ENCODE results near the gene LCN10.

Gene LCN10

DNA sequence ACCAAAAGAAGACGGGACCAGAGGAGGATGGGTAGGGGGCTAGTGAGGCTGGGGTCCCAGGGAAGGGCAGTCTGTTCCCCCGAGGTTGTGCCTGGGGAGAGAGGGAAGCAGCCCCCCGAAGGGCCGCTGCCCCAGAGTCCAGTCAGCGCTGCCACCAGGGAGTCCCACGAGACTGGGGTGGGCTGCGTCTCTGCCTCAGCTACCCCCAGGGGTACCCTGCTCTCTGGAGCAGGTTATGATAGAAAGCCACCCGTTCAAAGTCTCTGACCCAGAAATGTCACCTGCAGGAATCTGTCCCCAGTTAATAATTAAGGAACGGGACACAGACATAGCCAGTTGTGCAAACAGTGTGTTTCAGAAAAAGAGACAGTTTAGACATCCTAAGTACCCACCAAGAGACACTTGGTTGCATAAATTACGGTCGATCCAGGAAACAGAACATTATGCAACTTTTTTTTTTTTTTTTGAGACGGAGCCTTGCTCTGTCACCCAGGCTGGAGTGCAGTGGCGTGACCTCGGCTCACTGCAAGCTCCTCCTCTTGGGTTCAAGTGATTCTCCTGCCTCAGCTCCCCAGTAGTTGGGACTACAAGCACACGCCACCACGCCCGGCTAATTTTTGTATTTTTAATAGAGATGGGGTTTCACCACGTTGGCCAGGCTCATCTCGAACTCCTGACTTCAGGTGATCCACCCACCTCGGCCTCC is 44.8 kb downstream of the LCN10 start:
- DNase-seq = peak; percentile 35

DNA sequence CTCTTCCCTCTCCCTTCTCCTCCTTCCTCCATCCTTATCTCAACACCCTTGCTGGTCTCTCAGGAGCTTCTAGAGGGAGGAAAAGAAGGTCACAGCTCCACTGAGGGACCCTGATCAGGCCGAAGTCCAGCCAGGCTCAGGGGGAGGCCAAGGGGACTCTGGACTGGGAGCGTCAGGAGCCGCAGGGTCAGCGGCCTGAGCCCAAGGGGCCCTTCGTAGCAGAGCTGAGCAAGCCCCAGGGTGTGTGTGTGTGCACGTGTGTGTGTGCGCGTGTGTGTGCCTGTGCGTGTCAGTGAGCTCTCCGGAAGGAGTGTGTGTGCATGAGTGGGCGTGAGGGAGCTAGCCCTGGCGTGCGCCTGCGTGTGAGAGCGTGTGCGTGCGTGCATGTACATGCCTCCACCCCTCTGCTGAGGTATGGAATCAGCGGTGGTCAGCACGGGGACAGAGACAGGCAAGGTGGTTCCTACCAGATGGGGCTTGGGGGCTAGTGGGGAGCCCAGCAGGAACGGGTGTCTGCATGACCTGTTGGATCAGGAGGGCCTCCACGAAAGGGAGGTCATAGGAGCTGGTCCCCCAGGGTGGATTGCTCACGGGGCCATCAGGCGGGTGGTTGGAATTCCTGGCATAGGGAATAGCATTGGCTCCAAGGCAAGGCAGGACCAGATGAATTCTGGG is 45.5 kb downstream of the LCN10 start:
- no peak for DNase-seq

GRCh38 chr9:136696502-136696901 is 46.2 kb downstream of the LCN10 start:
- DNase-seq = no peak

GRCh38 chr9:136695955-136696354 is 46.8 kb downstream of the LCN10 start:
- DNase-seq = no peak

- no peak for DNase-seq
Measured at GRCh38 chr9:136695435-136695895, 47.3 kb downstream of the LCN10 start.

DNA sequence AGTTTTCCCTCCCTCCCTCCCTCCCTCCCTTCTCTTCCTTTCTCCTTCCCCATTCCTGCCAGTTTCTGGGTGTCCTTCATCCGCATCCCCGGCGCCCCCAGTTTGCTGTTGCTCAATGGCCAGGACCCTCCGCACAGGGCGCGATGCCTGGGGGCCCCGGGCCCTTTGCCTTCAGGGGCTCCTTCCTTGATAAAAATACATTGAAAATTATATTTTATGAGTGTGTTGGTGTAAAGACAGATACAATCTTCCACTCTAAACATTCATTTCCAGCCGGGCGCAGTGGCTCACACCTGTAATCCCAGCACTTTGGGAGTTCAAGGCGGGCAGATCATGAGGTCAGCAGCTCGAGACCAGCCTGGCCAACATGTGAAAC is 47.9 kb downstream of the LCN10 start:
- DNase-seq = no peak

- no peak for DNase-seq
Measured at GRCh38 chr9:136694163-136694871, 48.4 kb downstream of the LCN10 start.

DNA sequence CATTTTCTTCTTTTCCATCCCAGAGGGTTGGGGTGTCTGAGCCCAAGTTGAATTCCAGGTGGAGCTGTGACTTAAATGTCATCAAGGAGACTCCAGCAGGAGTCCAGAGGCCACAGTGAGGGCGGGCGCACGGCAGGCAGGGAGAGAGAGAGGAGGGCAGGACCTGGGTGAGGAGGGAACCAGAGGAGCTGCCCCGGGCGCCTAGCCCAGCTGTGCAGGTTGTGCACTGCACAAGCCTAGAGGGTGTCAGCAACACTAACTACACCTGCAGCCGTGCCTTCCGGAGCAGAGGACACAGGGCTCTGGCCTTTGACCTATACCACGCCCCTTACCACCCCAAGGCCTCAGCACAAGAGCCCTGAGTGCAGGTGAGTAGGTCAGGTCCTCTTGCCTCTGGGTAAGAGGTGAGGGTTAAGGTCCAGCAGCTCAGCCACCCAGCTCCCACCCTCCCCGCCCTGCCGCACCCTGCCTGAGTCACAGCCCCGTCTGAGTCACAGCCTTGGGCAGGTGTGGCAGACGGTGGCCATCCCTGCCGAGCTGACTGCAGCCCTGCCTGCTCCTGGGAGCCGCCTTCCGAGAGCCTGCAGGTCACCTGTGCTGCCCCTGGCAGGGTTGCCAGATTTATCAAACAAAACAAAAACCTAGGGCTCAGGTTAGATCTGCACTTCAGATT is 49.1 kb downstream of the LCN10 start:
- no peak for DNase-seq

DNA sequence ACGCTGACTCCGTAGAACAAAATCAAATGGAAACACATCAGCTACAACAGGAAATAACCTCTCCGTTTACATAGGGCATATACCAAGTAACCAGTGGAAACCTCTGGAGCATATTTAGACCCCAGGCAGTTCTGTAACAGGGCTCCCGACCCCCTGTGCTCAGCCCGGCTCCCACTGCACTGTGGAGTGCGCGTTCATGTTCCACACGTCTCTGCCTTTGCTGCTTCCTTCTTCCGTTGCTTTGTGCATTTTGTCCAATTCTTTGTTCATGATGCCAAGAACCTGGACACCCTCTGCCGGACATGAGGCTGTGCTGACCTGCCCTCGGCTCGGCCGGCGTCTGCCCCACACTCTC is 49.6 kb downstream of the LCN10 start:
- no peak for DNase-seq

DNA sequence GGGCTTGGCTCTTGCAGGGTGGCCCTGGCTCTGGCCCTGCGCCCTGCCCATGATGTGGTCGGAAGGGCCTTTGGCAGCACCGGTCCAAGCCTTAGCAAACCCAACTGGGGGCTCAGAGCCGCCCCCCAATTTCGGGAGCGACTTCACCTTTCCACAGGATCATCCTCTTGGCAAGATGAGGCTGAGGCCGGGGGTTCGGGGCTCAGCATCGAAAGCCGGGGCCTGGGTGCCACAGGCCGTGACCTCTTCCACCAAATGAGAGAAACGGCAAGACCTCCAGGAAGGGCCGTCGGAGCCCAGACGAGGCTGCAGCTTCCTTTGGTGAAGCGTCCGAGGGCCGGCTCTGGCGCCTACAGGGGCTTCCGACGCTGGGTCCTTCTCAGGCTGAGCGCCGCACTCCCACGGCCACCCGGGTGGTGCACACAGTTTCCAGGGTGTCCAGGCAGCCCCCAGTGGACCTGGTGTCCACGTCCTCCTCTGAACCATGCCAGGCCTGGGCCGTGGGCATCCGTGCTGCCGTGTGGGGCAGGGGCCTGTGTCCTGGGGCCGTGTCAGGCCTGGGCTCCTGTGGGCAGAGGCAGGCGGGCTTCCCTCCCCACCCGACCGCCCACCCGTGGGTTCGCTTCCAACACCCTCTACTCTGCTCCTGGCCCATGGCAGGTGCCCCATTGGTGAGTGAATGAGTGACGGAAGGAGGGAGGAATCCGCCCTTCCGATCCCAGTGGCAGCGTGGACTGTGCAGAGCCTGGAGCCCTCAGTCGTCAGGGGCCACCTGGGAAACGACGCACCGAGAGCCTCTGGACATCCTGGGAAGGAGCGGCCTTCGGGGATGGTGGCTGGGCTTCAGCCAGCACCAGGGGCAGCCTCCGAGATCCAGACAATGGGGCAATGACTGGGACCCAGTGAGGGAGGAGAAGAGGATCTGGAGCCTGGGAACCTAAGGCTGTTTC is 50.3 kb downstream of the LCN10 start:
- no peak for DNase-seq

DNA sequence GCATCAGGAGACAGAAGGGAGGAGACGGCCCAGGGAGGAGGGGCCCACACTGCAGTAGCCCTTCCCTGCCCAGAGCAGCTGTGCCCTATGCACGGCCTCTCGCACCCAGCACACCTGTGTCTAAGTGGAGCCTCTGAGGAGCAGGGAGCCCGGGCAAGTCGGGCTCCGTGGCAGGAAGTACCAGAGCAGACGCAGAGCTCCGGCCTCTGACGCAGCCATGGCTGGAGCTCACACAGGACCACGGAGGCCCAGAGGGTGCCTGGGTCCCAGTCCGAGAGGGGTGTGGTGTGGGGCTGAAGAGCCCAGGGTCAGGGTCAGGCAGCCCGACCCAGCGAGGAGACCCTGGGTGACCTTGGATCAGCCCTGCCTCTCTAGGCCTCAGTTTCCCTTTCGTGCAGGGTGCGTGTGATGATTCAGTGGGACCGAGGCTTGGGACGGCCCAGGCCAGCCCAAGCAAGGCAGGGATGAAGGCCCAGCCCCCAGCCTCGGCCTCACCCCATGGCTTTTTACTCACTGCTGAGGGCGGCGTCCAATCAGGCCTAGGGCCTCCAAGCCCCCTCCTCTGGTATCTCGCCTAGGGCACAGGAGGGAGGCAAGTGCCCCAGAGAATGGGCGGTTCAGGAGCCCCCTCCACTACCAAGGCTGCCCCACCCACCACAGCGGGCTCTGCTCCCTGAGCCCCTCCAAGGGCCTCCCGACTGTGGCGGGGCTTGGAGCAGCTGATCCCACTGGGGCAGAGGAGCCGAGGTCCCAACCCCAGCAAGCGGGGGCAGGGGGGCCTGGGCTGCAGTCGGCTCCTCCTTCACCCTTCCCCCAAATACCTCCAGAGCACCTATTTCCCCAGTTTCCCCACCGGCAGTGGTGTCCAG is 51.2 kb downstream of the LCN10 start:
- DNase-seq = no peak

GRCh38 chr9:136690806-136691261 is 51.9 kb downstream of the LCN10 start:
- DNase-seq = no peak

DNA sequence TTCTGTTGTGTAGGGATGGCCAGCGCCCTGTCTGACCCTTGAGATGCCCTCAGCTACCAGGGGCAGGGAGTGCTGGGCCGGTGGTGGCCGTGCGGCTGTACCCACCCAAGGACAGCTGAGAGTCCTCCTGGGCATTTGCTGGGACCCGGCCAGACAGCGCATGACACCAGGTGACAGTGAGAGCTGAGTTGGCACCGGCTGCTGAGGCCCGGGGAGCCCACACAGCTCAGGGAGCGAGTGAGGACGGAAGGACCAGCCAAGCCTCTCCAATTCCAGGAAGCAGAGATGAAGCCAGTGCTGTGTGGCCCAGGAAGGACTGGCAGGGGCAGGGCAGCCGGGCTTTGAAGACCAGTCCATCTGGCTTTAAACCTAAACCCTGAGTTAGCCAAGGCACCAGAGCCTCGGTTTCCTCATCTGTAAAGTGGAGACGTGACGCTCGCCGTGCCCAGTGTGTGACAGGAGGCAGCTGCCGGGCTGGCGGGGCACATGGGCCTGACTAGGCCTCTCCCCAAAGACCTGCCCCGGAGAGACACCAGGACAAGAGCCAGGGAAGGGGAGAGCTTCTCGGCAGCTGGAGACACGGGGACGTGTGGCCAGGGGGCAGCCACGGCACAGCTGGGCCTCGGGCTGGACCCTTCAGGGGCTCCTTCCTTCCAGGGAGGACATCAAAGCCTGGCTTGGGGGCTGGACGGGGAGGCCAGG is 52.5 kb downstream of the LCN10 start:
- no peak for DNase-seq

- no peak for DNase-seq
Measured at GRCh38 chr9:136689108-136689460, 53.7 kb downstream of the LCN10 start.

DNA sequence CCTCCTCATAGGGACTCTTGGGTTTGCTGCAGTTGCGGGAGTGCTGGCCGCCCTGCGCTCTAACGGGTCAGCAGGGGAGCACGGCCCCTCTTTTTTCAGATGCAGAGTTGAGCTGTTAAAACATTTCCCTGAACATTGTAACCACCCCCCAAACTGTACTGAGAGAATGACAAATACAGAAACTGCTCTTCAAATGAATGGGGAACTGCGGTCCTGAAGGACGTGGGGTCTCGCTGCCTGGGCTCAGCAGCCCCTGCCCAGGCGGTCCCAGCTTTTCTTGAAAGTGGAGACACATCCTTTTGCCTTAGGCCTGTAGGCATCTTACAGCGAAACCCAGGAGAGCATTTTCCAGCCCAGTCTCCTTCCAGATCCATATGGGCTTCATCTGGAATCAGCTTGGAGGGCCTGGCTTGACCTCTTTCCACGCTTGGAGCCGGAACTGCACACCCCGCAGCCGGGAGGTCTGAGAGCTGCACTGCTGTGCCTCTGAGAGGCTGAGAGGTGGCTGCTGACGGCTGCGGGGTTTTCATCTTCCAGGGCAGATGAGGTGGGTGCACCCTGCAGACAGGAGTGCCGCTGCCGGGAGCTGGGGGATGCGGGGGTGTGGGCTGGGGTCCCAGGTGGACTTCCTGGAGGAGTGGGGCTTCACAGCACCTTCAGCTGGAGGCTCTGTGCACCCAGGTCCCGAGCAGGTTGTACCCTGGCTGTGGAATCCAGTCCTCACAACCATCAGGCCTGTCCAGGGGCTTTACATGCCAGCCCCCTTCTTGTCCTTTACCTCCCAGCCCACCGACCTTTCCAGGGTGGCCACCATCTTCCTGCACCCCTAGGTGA is 54.2 kb downstream of the LCN10 start:
- DNase-seq = no peak

All from CD4-positive, alpha-beta T cell treated with Interferon gamma for 1 hour (primary cell).